Testis (tissue), 3 donors: Measurements from ENCODE around the gene SLC34A2. TPM values are rescaled to one million over a fixed set of nuclear protein-coding genes. Genes with fewer than 3 reads are reported as not detected.

ENCODE experiments used
- DNase-seq: peaks from one replicate; pipeline ENCODE4 v3.0.0-alpha.2; 2019
- H3K27ac ChIP-seq, 2 donors: fragments of 200-600 bp; sonication (generic); one replicate each; pipeline ENCODE4 v1.5.1; 2019
- H3K27me3 ChIP-seq: fragments of 200-600 bp; sonication (generic); one replicate; pipeline ENCODE4 v1.5.1; 2019
- H3K36me3 ChIP-seq: fragments of 200-600 bp; sonication (generic); one replicate; pipeline ENCODE4 v1.5.1; 2017; ENCODE audit warnings: low read depth; ENCODE audit errors: missing control alignments
- H3K4me1 ChIP-seq: fragments of 200-600 bp; sonication (generic); one replicate; pipeline ENCODE4 v1.5.1; 2019
- H3K4me3 ChIP-seq, 2 donors: fragments of 200-600 bp; sonication (generic); one replicate each; pipeline ENCODE4 v1.5.1; 2017 to 2019
- H3K9me3 ChIP-seq: fragments of 200-600 bp; sonication (generic); one replicate; pipeline ENCODE4 v1.5.1; 2017
- CTCF ChIP-seq, 3 experiments: fragments of 450-650 bp in 2 of 3; fragments of 200-600 bp in 1 of 3; sonication (generic) in 1 of 3; IDR thresholded peaks; one replicate each; pipeline ENCODE4 v1.5.1; 2016 to 2019; ENCODE audit warnings: antibody characterized with exemption in 3 of 3, mild to moderate bottlenecking in 2 of 3, moderate library complexity in 1 of 3
- POLR2A ChIP-seq: fragments of 450-650 bp; IDR thresholded peaks from one replicate; pipeline ENCODE4 v1.6.1; 2017; ENCODE audit warnings: antibody characterized with exemption, mild to moderate bottlenecking, moderate library complexity
- WGBS, 2 donors: methylation state at CpG; one replicate each; pipeline ENCODE4 v1.1.5; 2018; 5-methylcytosine and 5-hydroxymethylcytosine counted together
- intact Hi-C: fragments of 100-400 bp; cut with DNase I; formaldehyde crosslinking; loops from one replicate; pipeline ENCODE4 v1.15.1; 2023; ENCODE audit warnings: low total_unique reads
- polyA plus RNA-seq: library from polyadenylated mRNA; stranded (reverse); fragments of 350-450 nt; fragmentation: Illumina TruSeq; extraction: RNeasy Lipid Tissue Mini Kit (QIAGEN cat#74804); gene quantifications from one replicate; pipeline ENCODE4 v1.2.3, GENCODE V29; 2014; ENCODE audit warnings: low read depth, low replicate concordance; ENCODE audit not compliant: insufficient read depth
- total RNA-seq, 2 donors: library from RNA; depleted of rRNA; stranded (reverse); fragments of >200 nt; gene quantifications; one replicate each; pipeline ENCODE4 v1.2.3, GENCODE V29; 2016

Gene SLC34A2
- total and polyA plus RNA-seq, 3 donors from 2014 or later: 1.4 to 10.0 (median 2.8) TPM

- WGBS, 2 donors: 53 to 57% methylated on average over 3 of the region's 3 CpGs
- no peaks in the 10 kb centered on the region for H3K9me3 ChIP-seq
- intact Hi-C loops: no loop called here
- H3K4me1 ChIP-seq: no peaks in the 10 kb centered on the region
- TF ChIP-seq POLR2A (no peak), CTCF (IDR thresholded peaks at IDR 0.05) (no peak)
- DNase-seq: no peak
- no peak overlapping the region for H3K4me3 ChIP-seq
- no peaks in the 10 kb centered on the region for H3K27me3 ChIP-seq
- no peak overlapping the region for H3K27ac ChIP-seq
- no peaks in the 10 kb centered on the region for H3K36me3 ChIP-seq
Observed at GRCh38 chr4:25694466-25694865, 38.8 kb downstream of the SLC34A2 start.

GRCh38 chr4:25696409-25696808, 40.8 kb downstream of the SLC34A2 start:
- TF ChIP-seq CTCF (IDR thresholded peaks at IDR 0.05) (no peak), POLR2A (no peak)
- no peaks in the 10 kb centered on the region for H3K36me3 ChIP-seq
- 85 to 88% methylated on average over 5 of the region's 5 CpGs for WGBS, 2 donors
- H3K4me3 ChIP-seq: no peak overlapping the region
- DNase-seq: no peak
- intact Hi-C loops: no loop called here
- H3K4me1 ChIP-seq: no peaks in the 10 kb centered on the region
- no peak overlapping the region for H3K27ac ChIP-seq
- no peaks in the 10 kb centered on the region for H3K27me3 ChIP-seq
- H3K9me3 ChIP-seq: no peaks in the 10 kb centered on the region

- intact Hi-C loops: no loop called here
- 84 to 88% methylated on average over 5 of the region's 5 CpGs for WGBS, 2 donors
- H3K4me3 ChIP-seq: no peak overlapping the region
- H3K36me3 ChIP-seq: no peaks in the 10 kb centered on the region
- H3K4me1 ChIP-seq: no peaks in the 10 kb centered on the region
- no peaks in the 10 kb centered on the region for H3K27me3 ChIP-seq
- H3K27ac ChIP-seq: no peak overlapping the region
- DNase-seq: no peak
- H3K9me3 ChIP-seq: no peaks in the 10 kb centered on the region
- TF ChIP-seq CTCF (IDR thresholded peaks at IDR 0.05) (no peak), POLR2A (no peak)
Observed at GRCh38 chr4:25697516-25697915, 41.9 kb downstream of the SLC34A2 start.

- intact Hi-C loops: no loop called here
- Histone ChIP-seq H3K4me3 (no peak overlapping the region), H3K4me1 (no peaks in the 10 kb centered on the region), H3K36me3 (no peaks in the 10 kb centered on the region), H3K27me3 (no peaks in the 10 kb centered on the region), H3K9me3 (no peaks in the 10 kb centered on the region), H3K27ac (no peak overlapping the region)
- 87 to 93% methylated on average over 4 of the region's 4 CpGs for WGBS, 2 donors
- TF ChIP-seq POLR2A (no peak), CTCF (IDR thresholded peaks at IDR 0.05) (no peak)
- DNase-seq: no peak
Observed at GRCh38 chr4:25700661-25701060, 45.0 kb downstream of the SLC34A2 start.

GRCh38 chr4:25702848-25703247, 47.2 kb downstream of the SLC34A2 start:
- Histone ChIP-seq H3K27ac (no peak overlapping the region), H3K4me3 (no peak overlapping the region), H3K9me3 (no peaks in the 10 kb centered on the region), H3K27me3 (no peaks in the 10 kb centered on the region), H3K36me3 (no peaks in the 10 kb centered on the region), H3K4me1 (no peaks in the 10 kb centered on the region)
- WGBS, 2 donors: 46 to 53% methylated on average over 5 of the region's 5 CpGs
- no peak for DNase-seq
- intact Hi-C loops: no loop called here
- no peak for TF ChIP-seq POLR2A
- TF ChIP-seq CTCF (IDR thresholded peaks at IDR 0.05): no peak
